HEK293 (cell line): Measurements from ENCODE around the gene KATNB1.
A peak's percentile ranks its signal among the peaks of the same experiment; 100 is the strongest.

ENCODE experiments used
- GLI4 ChIP-seq: fragments of 450-650 bp; formaldehyde crosslinking; IDR thresholded peaks from 2 replicates; pipeline ENCODE4 v1.5.1; 2016; ENCODE audit warnings: missing biosample characterization, missing genetic modification characterization
- GLIS1 ChIP-seq: fragments of 450-650 bp; formaldehyde crosslinking; IDR thresholded peaks from 2 replicates; pipeline ENCODE4 v1.5.1; 2016; ENCODE audit warnings: missing biosample characterization, missing genetic modification characterization
- GLIS2 ChIP-seq: fragments of 450-650 bp; formaldehyde crosslinking; IDR thresholded peaks from 2 replicates; pipeline ENCODE4 v1.5.1; 2016; ENCODE audit warnings: missing biosample characterization, missing genetic modification characterization
- MEIS1 ChIP-seq: sonication (generic); formaldehyde crosslinking; IDR thresholded peaks from 2 replicates; pipeline ENCODE4 v1.8.1; 2022; ENCODE audit warnings: missing genetic modification reagents, mild to moderate bottlenecking, borderline replicate concordance
- SCRT2 ChIP-seq: fragments of 450-650 bp; formaldehyde crosslinking; IDR thresholded peaks from 2 replicates; pipeline ENCODE4 v1.5.1; 2016; ENCODE audit warnings: missing biosample characterization, missing genetic modification characterization
- WT1 ChIP-seq: fragments of 450-650 bp; formaldehyde crosslinking; IDR thresholded peaks from 2 replicates; pipeline ENCODE4 v1.5.1; 2016; ENCODE audit warnings: missing biosample characterization, missing genetic modification characterization
- ZBTB21 ChIP-seq: fragments of 450-650 bp; formaldehyde crosslinking; IDR thresholded peaks from 2 replicates; pipeline ENCODE4 v1.5.1; 2017; ENCODE audit warnings: missing biosample characterization, missing genetic modification characterization
- ZNF140 ChIP-seq: fragments of 450-650 bp; formaldehyde crosslinking; IDR thresholded peaks from 2 replicates; pipeline ENCODE4 v1.5.1; 2016; ENCODE audit warnings: missing biosample characterization, missing genetic modification characterization
- ZNF248 ChIP-seq: fragments of 450-650 bp; formaldehyde crosslinking; IDR thresholded peaks from 2 replicates; pipeline ENCODE4 v1.5.1; 2017; ENCODE audit warnings: missing biosample characterization, missing genetic modification characterization
- ZNF274 ChIP-seq, 2 experiments: fragments of 200-500 bp in 1 of 2; fragments of 450-650 bp in 1 of 2; sonication (Bioruptor generic) in 1 of 2; formaldehyde crosslinking in 1 of 2; IDR thresholded peaks; 2 replicates each; pipeline versions ENCODE4 v1.5.1 to v1.6.1; 2014 to 2016; ENCODE audit warnings: borderline replicate concordance in 1 of 2, inconsistent platforms in 1 of 2, low read length in 1 of 2, missing biosample characterization in 1 of 2, missing genetic modification characterization in 1 of 2
- ZNF341 ChIP-seq: fragments of 450-650 bp; formaldehyde crosslinking; IDR thresholded peaks from 2 replicates; pipeline ENCODE4; 2016; ENCODE audit warnings: low read depth, missing biosample characterization, missing genetic modification characterization
- ZNF354C ChIP-seq: fragments of 450-650 bp; formaldehyde crosslinking; IDR thresholded peaks from 2 replicates; pipeline ENCODE4 v1.5.1; 2016; ENCODE audit warnings: missing biosample characterization, missing genetic modification characterization, low read depth, borderline replicate concordance
- ZNF394 ChIP-seq: fragments of 450-650 bp; formaldehyde crosslinking; IDR thresholded peaks from 2 replicates; pipeline ENCODE4 v1.5.1; 2016; ENCODE audit warnings: missing biosample characterization, missing genetic modification characterization, mild to moderate bottlenecking, moderate library complexity, borderline replicate concordance
- ZNF548 ChIP-seq: fragments of 450-650 bp; formaldehyde crosslinking; IDR thresholded peaks from 2 replicates; pipeline ENCODE4 v1.5.1; 2016; ENCODE audit warnings: missing biosample characterization, missing genetic modification characterization
- ZNF623 ChIP-seq: fragments of 450-650 bp; formaldehyde crosslinking; IDR thresholded peaks from 2 replicates; pipeline ENCODE4 v1.5.1; 2016; ENCODE audit warnings: missing biosample characterization, missing genetic modification characterization
- ZNF626 ChIP-seq: fragments of 450-650 bp; sonication (Bioruptor Pico); formaldehyde crosslinking; IDR thresholded peaks from 2 replicates; pipeline ENCODE4 v1.5.1; 2018; ENCODE audit warnings: missing biosample characterization, missing genetic modification characterization, inconsistent platforms
- ZNF664 ChIP-seq: fragments of 450-650 bp; formaldehyde crosslinking; IDR thresholded peaks from 2 replicates; pipeline ENCODE4 v1.5.1; 2016; ENCODE audit warnings: missing biosample characterization, missing genetic modification characterization
- ZNF707 ChIP-seq: fragments of 450-650 bp; formaldehyde crosslinking; IDR thresholded peaks from 2 replicates; pipeline ENCODE4 v1.5.1; 2016; ENCODE audit warnings: missing biosample characterization, missing genetic modification characterization
- TF ChIP-seq, protein P1 (sequence below): fragments of 450-650 bp; IDR thresholded peaks from 2 replicates; pipeline ENCODE4 v1.5.1; 2018; ENCODE audit warnings: missing biosample characterization, mild to moderate bottlenecking, missing genetic modification characterization
- TF ChIP-seq, protein P2 (sequence below): fragments of 450-650 bp; formaldehyde crosslinking; IDR thresholded peaks from 2 replicates; pipeline ENCODE4 v1.5.1; 2016; ENCODE audit warnings: missing biosample characterization, missing genetic modification characterization
- TF ChIP-seq, protein P3 (sequence below): fragments of 450-650 bp; formaldehyde crosslinking; IDR thresholded peaks from 2 replicates; pipeline ENCODE4 v1.5.1; 2016; ENCODE audit warnings: missing biosample characterization, missing genetic modification characterization
- TF ChIP-seq, protein P4 (sequence below): fragments of 450-650 bp; formaldehyde crosslinking; IDR thresholded peaks from 2 replicates; pipeline ENCODE4 v1.5.1; 2016; ENCODE audit warnings: missing biosample characterization, missing genetic modification characterization, low read depth
- TF ChIP-seq, protein P5 (sequence below): fragments of 450-650 bp; formaldehyde crosslinking; IDR thresholded peaks from 2 replicates; pipeline ENCODE4 v1.5.1; 2016; ENCODE audit warnings: missing biosample characterization, missing genetic modification characterization
- TF ChIP-seq, protein P6 (sequence below): fragments of 450-650 bp; formaldehyde crosslinking; IDR thresholded peaks from 2 replicates; pipeline ENCODE4 v1.5.1; 2016; ENCODE audit warnings: missing biosample characterization, missing genetic modification characterization
- TF ChIP-seq, protein P7 (sequence below): fragments of 450-650 bp; formaldehyde crosslinking; IDR thresholded peaks from 2 replicates; pipeline ENCODE4 v1.5.1; 2017; ENCODE audit warnings: missing biosample characterization, missing genetic modification characterization

KATNB1 gene

DNA sequence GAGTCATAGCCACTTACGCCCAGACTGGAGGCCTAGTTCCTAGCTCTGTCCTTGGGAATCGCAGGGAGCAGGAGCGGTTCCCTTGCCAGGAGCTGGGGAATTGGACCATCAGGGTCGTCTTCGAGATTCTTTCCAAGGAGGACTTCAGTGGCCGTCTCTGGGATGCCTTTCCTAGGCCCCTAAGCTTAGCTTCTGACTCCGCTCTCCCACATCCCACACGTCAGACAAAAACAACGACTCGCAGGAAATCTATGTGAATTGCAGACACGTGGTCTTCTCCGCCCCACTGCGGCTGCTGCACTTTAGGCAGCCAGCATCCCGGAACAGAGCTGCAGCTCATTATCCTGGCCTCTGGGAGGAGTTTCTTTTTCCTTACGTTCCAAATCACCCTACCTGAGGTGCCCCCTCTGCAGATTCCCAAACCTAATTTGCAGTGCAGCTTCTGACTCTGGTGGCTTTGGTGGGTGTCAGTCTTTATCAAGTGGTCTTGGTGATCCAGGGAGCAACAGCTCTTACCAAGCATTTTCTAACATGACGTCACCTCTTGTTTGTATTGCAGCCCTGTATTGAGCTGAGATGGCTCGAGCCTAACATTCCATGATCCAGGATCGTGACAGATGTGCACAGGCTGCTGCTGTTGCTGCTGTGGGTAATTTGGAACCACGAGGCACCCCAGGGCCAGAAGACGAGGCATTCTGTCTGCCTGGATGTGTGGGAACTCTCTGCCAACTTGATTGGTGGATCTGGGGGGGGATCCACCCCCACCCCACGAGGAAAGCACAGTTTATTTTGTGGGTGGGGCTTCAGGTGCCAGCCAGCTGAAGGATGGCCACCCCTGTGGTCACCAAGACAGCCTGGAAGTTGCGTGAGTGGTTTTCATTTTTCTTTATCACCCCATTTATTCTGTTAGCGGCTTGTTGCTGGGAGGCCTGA is 1.1 kb downstream of the KATNB1 start (continued):
- TF ChIP-seq, protein P1, sequence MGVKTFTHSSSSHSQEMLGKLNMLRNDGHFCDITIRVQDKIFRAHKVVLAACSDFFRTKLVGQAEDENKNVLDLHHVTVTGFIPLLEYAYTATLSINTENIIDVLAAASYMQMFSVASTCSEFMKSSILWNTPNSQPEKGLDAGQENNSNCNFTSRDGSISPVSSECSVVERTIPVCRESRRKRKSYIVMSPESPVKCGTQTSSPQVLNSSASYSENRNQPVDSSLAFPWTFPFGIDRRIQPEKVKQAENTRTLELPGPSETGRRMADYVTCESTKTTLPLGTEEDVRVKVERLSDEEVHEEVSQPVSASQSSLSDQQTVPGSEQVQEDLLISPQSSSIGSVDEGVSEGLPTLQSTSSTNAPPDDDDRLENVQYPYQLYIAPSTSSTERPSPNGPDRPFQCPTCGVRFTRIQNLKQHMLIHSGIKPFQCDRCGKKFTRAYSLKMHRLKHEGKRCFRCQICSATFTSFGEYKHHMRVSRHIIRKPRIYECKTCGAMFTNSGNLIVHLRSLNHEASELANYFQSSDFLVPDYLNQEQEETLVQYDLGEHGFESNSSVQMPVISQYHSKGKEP (tag by site-specific recombination), result peak; percentile 97
- TF ChIP-seq ZNF274 (IDR thresholded peaks at IDR 0.05; ENCODE audit: low read length), result no peak
- TF ChIP-seq ZNF274 (tag by site-specific recombination; IDR thresholded peaks at IDR 0.05; ENCODE audit: borderline replicate concordance), result no peak
- TF ChIP-seq, protein P2, sequence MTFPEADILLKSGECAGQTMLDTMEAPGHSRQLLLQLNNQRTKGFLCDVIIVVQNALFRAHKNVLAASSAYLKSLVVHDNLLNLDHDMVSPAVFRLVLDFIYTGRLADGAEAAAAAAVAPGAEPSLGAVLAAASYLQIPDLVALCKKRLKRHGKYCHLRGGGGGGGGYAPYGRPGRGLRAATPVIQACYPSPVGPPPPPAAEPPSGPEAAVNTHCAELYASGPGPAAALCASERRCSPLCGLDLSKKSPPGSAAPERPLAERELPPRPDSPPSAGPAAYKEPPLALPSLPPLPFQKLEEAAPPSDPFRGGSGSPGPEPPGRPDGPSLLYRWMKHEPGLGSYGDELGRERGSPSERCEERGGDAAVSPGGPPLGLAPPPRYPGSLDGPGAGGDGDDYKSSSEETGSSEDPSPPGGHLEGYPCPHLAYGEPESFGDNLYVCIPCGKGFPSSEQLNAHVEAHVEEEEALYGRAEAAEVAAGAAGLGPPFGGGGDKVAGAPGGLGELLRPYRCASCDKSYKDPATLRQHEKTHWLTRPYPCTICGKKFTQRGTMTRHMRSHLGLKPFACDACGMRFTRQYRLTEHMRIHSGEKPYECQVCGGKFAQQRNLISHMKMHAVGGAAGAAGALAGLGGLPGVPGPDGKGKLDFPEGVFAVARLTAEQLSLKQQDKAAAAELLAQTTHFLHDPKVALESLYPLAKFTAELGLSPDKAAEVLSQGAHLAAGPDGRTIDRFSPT (tag by site-specific recombination), result no peak
- no peak for TF ChIP-seq GLI4
- TF ChIP-seq GLIS2 (tag by site-specific recombination), result no peak
- TF ChIP-seq ZBTB21 (tag by site-specific recombination), result peak; percentile 93
- TF ChIP-seq, protein P3, sequence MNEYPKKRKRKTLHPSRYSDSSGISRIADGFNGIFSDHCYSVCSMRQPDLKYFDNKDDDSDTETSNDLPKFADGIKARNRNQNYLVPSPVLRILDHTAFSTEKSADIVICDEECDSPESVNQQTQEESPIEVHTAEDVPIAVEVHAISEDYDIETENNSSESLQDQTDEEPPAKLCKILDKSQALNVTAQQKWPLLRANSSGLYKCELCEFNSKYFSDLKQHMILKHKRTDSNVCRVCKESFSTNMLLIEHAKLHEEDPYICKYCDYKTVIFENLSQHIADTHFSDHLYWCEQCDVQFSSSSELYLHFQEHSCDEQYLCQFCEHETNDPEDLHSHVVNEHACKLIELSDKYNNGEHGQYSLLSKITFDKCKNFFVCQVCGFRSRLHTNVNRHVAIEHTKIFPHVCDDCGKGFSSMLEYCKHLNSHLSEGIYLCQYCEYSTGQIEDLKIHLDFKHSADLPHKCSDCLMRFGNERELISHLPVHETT (tag by site-specific recombination), result no peak
- no peak for TF ChIP-seq GLIS1 (tag by site-specific recombination)
- no peak for TF ChIP-seq ZNF707 (tag by site-specific recombination)
- TF ChIP-seq ZNF664 (tag by site-specific recombination), result no peak
- no peak for TF ChIP-seq MEIS1 (CRISPR knock-in tag)
- no peak for TF ChIP-seq ZNF248 (tag by site-specific recombination)
- no peak for TF ChIP-seq ZNF394
- TF ChIP-seq ZNF354C (tag by site-specific recombination), result no peak
- TF ChIP-seq, protein P4, sequence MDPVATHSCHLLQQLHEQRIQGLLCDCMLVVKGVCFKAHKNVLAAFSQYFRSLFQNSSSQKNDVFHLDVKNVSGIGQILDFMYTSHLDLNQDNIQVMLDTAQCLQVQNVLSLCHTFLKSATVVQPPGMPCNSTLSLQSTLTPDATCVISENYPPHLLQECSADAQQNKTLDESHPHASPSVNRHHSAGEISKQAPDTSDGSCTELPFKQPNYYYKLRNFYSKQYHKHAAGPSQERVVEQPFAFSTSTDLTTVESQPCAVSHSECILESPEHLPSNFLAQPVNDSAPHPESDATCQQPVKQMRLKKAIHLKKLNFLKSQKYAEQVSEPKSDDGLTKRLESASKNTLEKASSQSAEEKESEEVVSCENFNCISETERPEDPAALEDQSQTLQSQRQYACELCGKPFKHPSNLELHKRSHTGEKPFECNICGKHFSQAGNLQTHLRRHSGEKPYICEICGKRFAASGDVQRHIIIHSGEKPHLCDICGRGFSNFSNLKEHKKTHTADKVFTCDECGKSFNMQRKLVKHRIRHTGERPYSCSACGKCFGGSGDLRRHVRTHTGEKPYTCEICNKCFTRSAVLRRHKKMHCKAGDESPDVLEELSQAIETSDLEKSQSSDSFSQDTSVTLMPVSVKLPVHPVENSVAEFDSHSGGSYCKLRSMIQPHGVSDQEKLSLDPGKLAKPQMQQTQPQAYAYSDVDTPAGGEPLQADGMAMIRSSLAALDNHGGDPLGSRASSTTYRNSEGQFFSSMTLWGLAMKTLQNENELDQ (tag by site-specific recombination), result no peak
- TF ChIP-seq ZNF140 (tag by site-specific recombination), result no peak
- peak; percentile 26; the same call in 1 of the 2 replicates for TF ChIP-seq ZNF341
- TF ChIP-seq SCRT2 (tag by site-specific recombination), result peak; percentile 93
- no peak for TF ChIP-seq ZNF623 (tag by site-specific recombination)
- no peak for TF ChIP-seq ZNF548 (tag by site-specific recombination)
- TF ChIP-seq ZNF626 (tag by site-specific recombination), result no peak
- TF ChIP-seq, protein P5, sequence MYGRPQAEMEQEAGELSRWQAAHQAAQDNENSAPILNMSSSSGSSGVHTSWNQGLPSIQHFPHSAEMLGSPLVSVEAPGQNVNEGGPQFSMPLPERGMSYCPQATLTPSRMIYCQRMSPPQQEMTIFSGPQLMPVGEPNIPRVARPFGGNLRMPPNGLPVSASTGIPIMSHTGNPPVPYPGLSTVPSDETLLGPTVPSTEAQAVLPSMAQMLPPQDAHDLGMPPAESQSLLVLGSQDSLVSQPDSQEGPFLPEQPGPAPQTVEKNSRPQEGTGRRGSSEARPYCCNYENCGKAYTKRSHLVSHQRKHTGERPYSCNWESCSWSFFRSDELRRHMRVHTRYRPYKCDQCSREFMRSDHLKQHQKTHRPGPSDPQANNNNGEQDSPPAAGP (tag by site-specific recombination), result 0 out of 2 replicates have a peak, but pooled peaks have one; percentile 58
- TF ChIP-seq, protein P6, sequence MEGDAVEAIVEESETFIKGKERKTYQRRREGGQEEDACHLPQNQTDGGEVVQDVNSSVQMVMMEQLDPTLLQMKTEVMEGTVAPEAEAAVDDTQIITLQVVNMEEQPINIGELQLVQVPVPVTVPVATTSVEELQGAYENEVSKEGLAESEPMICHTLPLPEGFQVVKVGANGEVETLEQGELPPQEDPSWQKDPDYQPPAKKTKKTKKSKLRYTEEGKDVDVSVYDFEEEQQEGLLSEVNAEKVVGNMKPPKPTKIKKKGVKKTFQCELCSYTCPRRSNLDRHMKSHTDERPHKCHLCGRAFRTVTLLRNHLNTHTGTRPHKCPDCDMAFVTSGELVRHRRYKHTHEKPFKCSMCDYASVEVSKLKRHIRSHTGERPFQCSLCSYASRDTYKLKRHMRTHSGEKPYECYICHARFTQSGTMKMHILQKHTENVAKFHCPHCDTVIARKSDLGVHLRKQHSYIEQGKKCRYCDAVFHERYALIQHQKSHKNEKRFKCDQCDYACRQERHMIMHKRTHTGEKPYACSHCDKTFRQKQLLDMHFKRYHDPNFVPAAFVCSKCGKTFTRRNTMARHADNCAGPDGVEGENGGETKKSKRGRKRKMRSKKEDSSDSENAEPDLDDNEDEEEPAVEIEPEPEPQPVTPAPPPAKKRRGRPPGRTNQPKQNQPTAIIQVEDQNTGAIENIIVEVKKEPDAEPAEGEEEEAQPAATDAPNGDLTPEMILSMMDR (tag by site-specific recombination), result peak; percentile 49
- TF ChIP-seq, protein P7, sequence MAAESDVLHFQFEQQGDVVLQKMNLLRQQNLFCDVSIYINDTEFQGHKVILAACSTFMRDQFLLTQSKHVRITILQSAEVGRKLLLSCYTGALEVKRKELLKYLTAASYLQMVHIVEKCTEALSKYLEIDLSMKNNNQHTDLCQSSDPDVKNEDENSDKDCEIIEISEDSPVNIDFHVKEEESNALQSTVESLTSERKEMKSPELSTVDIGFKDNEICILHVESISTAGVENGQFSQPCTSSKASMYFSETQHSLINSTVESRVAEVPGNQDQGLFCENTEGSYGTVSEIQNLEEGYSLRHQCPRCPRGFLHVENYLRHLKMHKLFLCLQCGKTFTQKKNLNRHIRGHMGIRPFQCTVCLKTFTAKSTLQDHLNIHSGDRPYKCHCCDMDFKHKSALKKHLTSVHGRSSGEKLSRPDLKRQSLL (tag by site-specific recombination), result no peak
- no peak for TF ChIP-seq WT1 (tag by site-specific recombination)
